Panc1 (cell line): ENCODE data around the gene ARID4B. TPM values are rescaled to one million over a fixed set of nuclear protein-coding genes. Genes with fewer than 3 reads are reported as not detected.

Experiments
- ATAC-seq: fragments of 200-7000 bp; cut with Tn5 transposase; 2 replicates; pipeline ENCODE4 v1.9.1; 2020; ENCODE audit warnings: mild to moderate bottlenecking, moderate library complexity
- BruUV-seq: library from RNA; stranded (reverse); fragments of 400-500 nt; replicated peaks from 2 replicates; lab custom pipeline; 2021; lab: Mats Ljungman, UMichigan
- CTCF ChIA-PET: fragments of 300-600 bp; sonication (Branson Sonifier 250); formaldehyde crosslinking; loops from one replicate; lab custom pipeline; 2022; ENCODE audit warnings: antibody characterized with exemption; lab: Charles Lee
- POLR2A ChIA-PET: fragments of 300-600 bp; sonication (Branson Sonifier 250); formaldehyde crosslinking; loops from one replicate; lab custom pipeline; 2022; ENCODE audit warnings: antibody characterized with exemption; lab: Charles Lee
- DNase-seq: peaks from one replicate; pipeline ENCODE4 v3.0.0-alpha.2; 2010; ENCODE audit warnings: low read depth, low spot score
- H3K27ac ChIP-seq: 2 replicates; pipeline ENCODE4 v1.5.1; 2011; ENCODE audit warnings: mild to moderate bottlenecking, low read length, inconsistent platforms
- H3K27me3 ChIP-seq: fragments of 200-500 bp; sonication (Bioruptor generic); 2 replicates; pipeline ENCODE4 v1.6.0; 2014; ENCODE audit warnings: low read length, inconsistent platforms; ENCODE audit not compliant: control insufficient read depth, insufficient read depth
- H3K36me3 ChIP-seq: fragments of 200-500 bp; sonication (Bioruptor generic); 2 replicates; pipeline ENCODE4 v1.5.1; 2014; ENCODE audit warnings: inconsistent platforms, mild to moderate bottlenecking, low read length, moderate library complexity; ENCODE audit not compliant: control insufficient read depth, insufficient read depth
- H3K4me1 ChIP-seq: 2 replicates; pipeline ENCODE4 v1.5.1; 2011; ENCODE audit warnings: inconsistent platforms, mild to moderate bottlenecking, low read length, moderate library complexity; ENCODE audit not compliant: control insufficient read depth, insufficient read depth
- H3K4me3 ChIP-seq, 2 experiments: 2 replicates each; pipeline ENCODE4 v1.5.1; 2011 to 2012; ENCODE audit warnings: low read depth in 2 of 2, low read length in 2 of 2, mild to moderate bottlenecking in 2 of 2, inconsistent platforms in 1 of 2, moderate library complexity in 1 of 2
- H3K9me3 ChIP-seq: fragments of 200-500 bp; sonication (Bioruptor generic); 2 replicates; pipeline ENCODE4 v1.5.1; 2014; ENCODE audit warnings: low read depth, mild to moderate bottlenecking, inconsistent platforms, low read length, moderate library complexity; ENCODE audit not compliant: control insufficient read depth, insufficient read depth
- CTCF ChIP-seq: fragments of 450-650 bp; IDR thresholded peaks from 2 replicates; pipeline ENCODE4 v1.5.1; 2017; ENCODE audit warnings: mild to moderate bottlenecking
- POLR2AphosphoS5 ChIP-seq: IDR thresholded peaks from 2 replicates; pipeline ENCODE4 v1.6.1; 2012; ENCODE audit warnings: mild to moderate bottlenecking, low read depth, low read length, moderate library complexity
- REST ChIP-seq, 2 experiments: IDR thresholded peaks; 2 replicates each; pipeline ENCODE4 v1.6.1; 2011 to 2012; ENCODE audit warnings: low read depth in 2 of 2, control low read depth in 1 of 2, low read length in 1 of 2, mild to moderate bottlenecking in 1 of 2, moderate library complexity in 1 of 2; ENCODE audit not compliant: insufficient read depth in 1 of 2
- SIN3A ChIP-seq: IDR thresholded peaks from 2 replicates; pipeline ENCODE4 v1.6.1; 2012; ENCODE audit warnings: low read depth, mild to moderate bottlenecking, low read length, moderate library complexity, borderline replicate concordance; ENCODE audit not compliant: insufficient read depth
- TCF7L2 ChIP-seq: IDR thresholded peaks from 2 replicates; pipeline ENCODE4 v1.6.1; 2011; ENCODE audit warnings: mild to moderate bottlenecking, low read depth, low read length, inconsistent platforms
- in situ Hi-C: cut with HindIII; loops from 2 replicates; pipeline ENCODE4 v1.10.0; 2016; ENCODE audit warnings: low sequenced_read_pairs, low pct_unique_long_range_greater_than_20kb
- intact Hi-C: fragments of 100-400 bp; cut with micrococcal nuclease; formaldehyde crosslinking; loops from one replicate; pipeline ENCODE4 v1.10.0; 2022; ENCODE audit not compliant: unreplicated experiment
- total RNA-seq: library from RNA; stranded (reverse); gene quantifications from one replicate; pipeline ENCODE4 v1.2.1, GENCODE V29; 2021; ENCODE audit not compliant: unreplicated experiment

The ARID4B gene
- total RNA-seq, 1 experiment from 2014 or later: 37.5 TPM

- no peak overlapping the region for H3K27ac ChIP-seq
- ATAC-seq: no peak
- H3K4me3 ChIP-seq: no peak overlapping the region
- DNase-seq: no peak
- H3K9me3 ChIP-seq: no peaks in the 10 kb centered on the region
- H3K4me1 ChIP-seq: peaks cover 8% of the 10 kb centered on the region; the same call in 1 of the 2 replicates
- CTCF ChIA-PET: no interaction called here
- BruUV-seq: no TSS peak
- POLR2A ChIA-PET: no interaction called here
- intact Hi-C loops (loop anchor here (5.0 kb wide), 1 partner anchor 151 kb away; no protein-coding TSS in a partner anchor), in situ Hi-C loops (no loop called here)
- H3K27me3 ChIP-seq: no peaks in the 10 kb centered on the region
- TF ChIP-seq CTCF (no peak), REST (IDR thresholded peaks at IDR 0.05; ENCODE audit: insufficient read depth in 1 of 2, low read depth in 2 of 2, low read length in 1 of 2) (no peak), SIN3A (no peak)
- H3K36me3 ChIP-seq: no peaks in the 10 kb centered on the region
Observed at GRCh38 chr1:235265900-235266299, 62.1 kb downstream of the ARID4B start.

GRCh38 chr1:235264327-235264726, 63.7 kb downstream of the ARID4B start:
- DNase-seq (no peak), ATAC-seq (no peak)
- TF ChIP-seq TCF7L2 (no peak), POLR2AphosphoS5 (no peak), CTCF (no peak), REST (IDR thresholded peaks at IDR 0.05; ENCODE audit: insufficient read depth in 1 of 2, low read depth in 2 of 2, low read length in 1 of 2) (no peak), SIN3A (no peak)
- no peaks in the 10 kb centered on the region for H3K27me3 ChIP-seq
- POLR2A ChIA-PET: no interaction called here
- CTCF ChIA-PET: no interaction called here
- H3K4me3 ChIP-seq: no peak overlapping the region
- intact Hi-C loops: no loop called here
- no peaks in the 10 kb centered on the region for H3K9me3 ChIP-seq
- H3K4me1 ChIP-seq: peaks cover 6% of the 10 kb centered on the region; the same call in 1 of the 2 replicates
- H3K27ac ChIP-seq: no peak overlapping the region
- in situ Hi-C loops: no loop called here
- no TSS peak for BruUV-seq
- H3K36me3 ChIP-seq: no peaks in the 10 kb centered on the region
